ENCODE measurements around the gene LEP.

GRCh38 chr7:128254470-128254869, 13.4 kb downstream of the LEP start:
- TF ChIP-seq GATA2 (IDR thresholded peaks at IDR 0.05; ENCODE audit: low read depth, low read length) (no peak), GATA3 (IDR thresholded peaks at IDR 0.05; ENCODE audit: low read depth, low read length) (no peak)
